Epidermal melanocyte (primary cell): Measurements from ENCODE around the gene MAGI1.

ENCODE experiments used
- DNase-seq: peaks from one replicate; pipeline ENCODE4 v3.0.0; 2011; ENCODE audit warnings: low spot score; ENCODE audit not compliant: insufficient read length

MAGI1 gene

GRCh38 chr3:65672871-65673815, 365.6 kb downstream of the MAGI1 start:
- DNase-seq, result no peak

- DNase-seq, result no peak
Observed at GRCh38 chr3:65672061-65672460, 366.7 kb downstream of the MAGI1 start.

- no peak for DNase-seq
Observed at GRCh38 chr3:65671004-65671403, 367.7 kb downstream of the MAGI1 start.

GRCh38 chr3:65669163-65669875, 369.4 kb downstream of the MAGI1 start:
- DNase-seq, result no peak

GRCh38 chr3:65667963-65668362, 370.8 kb downstream of the MAGI1 start:
- no peak for DNase-seq

GRCh38 chr3:65666448-65667091, 372.1 kb downstream of the MAGI1 start:
- no peak for DNase-seq

- DNase-seq, result no peak
Observed at GRCh38 chr3:65665915-65666314, 372.8 kb downstream of the MAGI1 start.

GRCh38 chr3:65664931-65665330, 373.8 kb downstream of the MAGI1 start:
- no peak for DNase-seq

- no peak for DNase-seq
Observed at GRCh38 chr3:65664446-65664845, 374.3 kb downstream of the MAGI1 start.

- DNase-seq, result no peak
Observed at GRCh38 chr3:65662095-65662494, 376.6 kb downstream of the MAGI1 start.

GRCh38 chr3:65660000-65660598, 378.6 kb downstream of the MAGI1 start:
- DNase-seq, result no peak

- DNase-seq, result no peak
Observed at GRCh38 chr3:65659396-65659795, 379.3 kb downstream of the MAGI1 start.

GRCh38 chr3:65658401-65658800, 380.3 kb downstream of the MAGI1 start:
- no peak for DNase-seq

- no peak for DNase-seq
Observed at GRCh38 chr3:65655061-65655460, 383.7 kb downstream of the MAGI1 start.

- DNase-seq, result no peak
Observed at GRCh38 chr3:65653731-65654130, 385.0 kb downstream of the MAGI1 start.

GRCh38 chr3:65650247-65650646, 388.5 kb downstream of the MAGI1 start:
- DNase-seq, result no peak

- DNase-seq, result no peak
Observed at GRCh38 chr3:65647369-65647768, 391.3 kb downstream of the MAGI1 start.

- DNase-seq, result no peak
Observed at GRCh38 chr3:65642883-65643282, 395.8 kb downstream of the MAGI1 start.

GRCh38 chr3:65641777-65642176, 396.9 kb downstream of the MAGI1 start:
- no peak for DNase-seq

- DNase-seq, result no peak
Observed at GRCh38 chr3:65641045-65641444, 397.7 kb downstream of the MAGI1 start.

GRCh38 chr3:65639444-65639843, 399.3 kb downstream of the MAGI1 start:
- DNase-seq, result no peak

- no peak for DNase-seq
Observed at GRCh38 chr3:65638301-65638700, 400.4 kb downstream of the MAGI1 start.
